Measurements from ENCODE around the gene CRLF3. TPM values are rescaled to one million over a fixed set of nuclear protein-coding genes. Genes with fewer than 3 reads are reported as not detected.

Gene CRLF3
- polyA plus RNA-seq, 3 donors, result 41.0 to 92.8 (median 88.5) TPM

DNA sequence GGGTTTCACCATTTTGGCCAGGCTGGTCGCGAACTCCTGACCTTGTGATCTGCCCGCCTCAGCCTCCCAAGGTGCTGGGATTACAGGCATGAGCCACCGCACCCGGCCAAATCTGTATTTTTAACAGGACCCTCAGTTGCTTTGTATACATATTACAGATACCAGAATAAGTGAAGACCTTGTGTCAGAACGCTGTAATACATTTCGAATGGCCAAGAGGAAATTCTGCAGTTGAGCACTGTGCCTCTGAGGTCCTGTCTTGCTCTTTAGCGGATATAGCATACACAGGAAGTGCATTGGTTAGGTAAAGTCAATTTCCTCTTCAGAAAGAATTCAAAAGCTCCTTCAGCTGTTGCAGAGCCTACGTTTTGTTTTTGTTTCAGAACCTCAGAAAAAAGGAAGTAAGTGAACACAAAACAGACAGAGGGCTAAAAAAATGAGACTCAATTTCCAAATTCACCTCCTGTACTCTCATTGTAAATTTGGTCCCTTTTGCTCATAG is 15.7 kb downstream of the CRLF3 start:
- Histone ChIP-seq H3K4me3 (replicated peaks in 1 of 3; ENCODE audit: low read depth in 2 of 3, low read length in 3 of 3) (peak overlapping the region in 2 of 3 experiments; percentile 10 to 63), H2AFZ (ENCODE audit: insufficient read depth, low read depth, low read length, poor library complexity, severe bottlenecking) (peak overlapping the region; percentile 47), H3K9ac (ENCODE audit: insufficient read depth, low read length, poor library complexity, severe bottlenecking) (peak overlapping the region; percentile 11), H3K4me1 (ENCODE audit: control insufficient read depth in 1 of 2, insufficient read depth in 2 of 2, low read length in 2 of 2) (peaks cover 78 to 86% of the 10 kb centered on the region in 2 donors), H3K79me2 (ENCODE audit: insufficient read depth, low read length) (peaks cover 94% of the 10 kb centered on the region), H3K9me3 (replicated peaks in 1 of 2; ENCODE audit: control insufficient read depth in 1 of 2, insufficient read depth in 1 of 2, low read length in 2 of 2) (no peaks in the 10 kb centered on the region), H3K36me3 (replicated peaks in 1 of 2; ENCODE audit: control insufficient read depth in 1 of 2, insufficient read depth in 2 of 2, low read length in 2 of 2) (peaks cover 8 to 20% of the 10 kb centered on the region in 2 donors), H3K27me3 (ENCODE audit: control insufficient read depth in 2 of 2, insufficient read depth in 2 of 2, low read length in 2 of 2) (no peaks in the 10 kb centered on the region), H4K20me1 (ENCODE audit: insufficient read depth, low read length) (peaks cover 35% of the 10 kb centered on the region), H3K4me2 (replicated peaks; ENCODE audit: extremely low read depth, low read length, poor library complexity, severe bottlenecking) (peak overlapping the region; percentile 71), H3K27ac (ENCODE audit: low read depth in 1 of 2, low read length in 2 of 2) (peak overlapping the region; percentile 69 to 88)
- DNase-seq, result peak; percentile 66 to 88 (median 82)
- 0% methylated on average over 1 of the region's 9 CpGs for WGBS (ENCODE audit: insufficient coverage)
- H3K27ac Mint-ChIP-seq, result peak overlapping the region; percentile 89 to 95 (median 92)
- H3K4me1 Mint-ChIP-seq, result peaks cover 65% of the 10 kb centered on the region
- no peaks in the 10 kb centered on the region for H3K9me3 Mint-ChIP-seq
- peaks cover 13 to 43% of the 10 kb centered on the region in 2 donors for H3K36me3 Mint-ChIP-seq
- H3K27me3 Mint-ChIP-seq (ENCODE audit: low read depth in 3 of 3), result peaks cover 0 to 1% (median 0%) of the 10 kb centered on the region in 3 donors
- intact Hi-C loops (cut with micrococcal nuclease), result loop anchor here in 1 of 2 donors (2.0 kb wide), 1 partner anchor 16 kb away; the partner anchor contains the start of gene CRLF3
- TF ChIP-seq, protein P1, sequence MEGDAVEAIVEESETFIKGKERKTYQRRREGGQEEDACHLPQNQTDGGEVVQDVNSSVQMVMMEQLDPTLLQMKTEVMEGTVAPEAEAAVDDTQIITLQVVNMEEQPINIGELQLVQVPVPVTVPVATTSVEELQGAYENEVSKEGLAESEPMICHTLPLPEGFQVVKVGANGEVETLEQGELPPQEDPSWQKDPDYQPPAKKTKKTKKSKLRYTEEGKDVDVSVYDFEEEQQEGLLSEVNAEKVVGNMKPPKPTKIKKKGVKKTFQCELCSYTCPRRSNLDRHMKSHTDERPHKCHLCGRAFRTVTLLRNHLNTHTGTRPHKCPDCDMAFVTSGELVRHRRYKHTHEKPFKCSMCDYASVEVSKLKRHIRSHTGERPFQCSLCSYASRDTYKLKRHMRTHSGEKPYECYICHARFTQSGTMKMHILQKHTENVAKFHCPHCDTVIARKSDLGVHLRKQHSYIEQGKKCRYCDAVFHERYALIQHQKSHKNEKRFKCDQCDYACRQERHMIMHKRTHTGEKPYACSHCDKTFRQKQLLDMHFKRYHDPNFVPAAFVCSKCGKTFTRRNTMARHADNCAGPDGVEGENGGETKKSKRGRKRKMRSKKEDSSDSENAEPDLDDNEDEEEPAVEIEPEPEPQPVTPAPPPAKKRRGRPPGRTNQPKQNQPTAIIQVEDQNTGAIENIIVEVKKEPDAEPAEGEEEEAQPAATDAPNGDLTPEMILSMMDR (IDR thresholded peaks at IDR 0.05), result no peak
- H3K4me3 Mint-ChIP-seq, result peak overlapping the region; percentile 71 to 82

DNA sequence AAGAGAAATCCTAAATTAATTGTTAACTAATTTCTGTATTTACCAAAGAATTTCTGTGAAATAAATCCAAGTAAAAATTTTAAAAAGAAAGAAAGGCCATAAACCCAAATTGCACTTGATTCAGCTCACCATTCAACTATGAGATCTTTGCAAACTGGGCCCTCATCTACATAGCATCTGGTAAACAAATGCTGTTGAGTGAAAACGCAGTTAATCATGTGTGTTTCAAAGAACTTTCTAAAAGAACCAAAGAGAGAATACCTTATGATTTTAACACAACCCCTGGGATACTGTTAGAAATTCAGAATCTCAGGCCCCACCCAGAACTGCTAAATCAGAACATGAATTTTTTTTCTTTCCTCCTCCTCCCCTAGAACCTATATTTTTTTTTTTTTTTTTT is 16.6 kb downstream of the CRLF3 start:
- TF ChIP-seq, protein P1 (IDR thresholded peaks at IDR 0.05), result no peak
- H3K27me3 Mint-ChIP-seq (ENCODE audit: low read depth in 3 of 3), result peaks cover 0 to 1% (median 0%) of the 10 kb centered on the region in 3 donors
- intact Hi-C loops (cut with micrococcal nuclease), result loop anchor here in 1 of 2 donors (2.0 kb wide), 1 partner anchor 17 kb away; the partner anchor contains the start of gene CRLF3
- Histone ChIP-seq H3K4me1 (ENCODE audit: control insufficient read depth in 1 of 2, insufficient read depth in 2 of 2, low read length in 2 of 2) (peaks cover 68 to 76% of the 10 kb centered on the region in 2 donors), H2AFZ (ENCODE audit: insufficient read depth, low read depth, low read length, poor library complexity, severe bottlenecking) (no peak overlapping the region), H3K27me3 (ENCODE audit: control insufficient read depth in 2 of 2, insufficient read depth in 2 of 2, low read length in 2 of 2) (no peaks in the 10 kb centered on the region), H3K9me3 (replicated peaks in 1 of 2; ENCODE audit: control insufficient read depth in 1 of 2, insufficient read depth in 1 of 2, low read length in 2 of 2) (no peaks in the 10 kb centered on the region), H3K36me3 (replicated peaks in 1 of 2; ENCODE audit: control insufficient read depth in 1 of 2, insufficient read depth in 2 of 2, low read length in 2 of 2) (peaks cover 17 to 30% of the 10 kb centered on the region in 2 donors), H3K9ac (ENCODE audit: insufficient read depth, low read length, poor library complexity, severe bottlenecking) (no peak overlapping the region), H3K79me2 (ENCODE audit: insufficient read depth, low read length) (peaks cover 94% of the 10 kb centered on the region), H3K27ac (ENCODE audit: low read depth in 1 of 2, low read length in 2 of 2) (peak overlapping the region; percentile 46 to 69), H3K4me2 (replicated peaks; ENCODE audit: extremely low read depth, low read length, poor library complexity, severe bottlenecking) (peak overlapping the region; percentile 20), H4K20me1 (ENCODE audit: insufficient read depth, low read length) (peaks cover 44% of the 10 kb centered on the region), H3K4me3 (replicated peaks in 1 of 3; ENCODE audit: low read depth in 2 of 3, low read length in 3 of 3) (peak overlapping the region in 1 of 3 experiments; percentile 16)
- H3K4me3 Mint-ChIP-seq, result peak overlapping the region in 1 of 2 donors; percentile 15
- peaks cover 21 to 48% of the 10 kb centered on the region in 2 donors for H3K36me3 Mint-ChIP-seq
- H3K9me3 Mint-ChIP-seq, result peaks cover 0 to 2% (median 0%) of the 10 kb centered on the region in 7 donors
- DNase-seq, result no peak
- peaks cover 57% of the 10 kb centered on the region for H3K4me1 Mint-ChIP-seq
- peak overlapping the region; percentile 16 to 92 (median 89) for H3K27ac Mint-ChIP-seq
- WGBS (ENCODE audit: insufficient coverage), result 100% methylated on average over 1 of the region's 1 CpG

All from CD14-positive monocyte (primary cell).